SU-DHL-6 (cell line): Measurements from ENCODE around the gene ZNF831.

Experiments used
- H2AFZ ChIP-seq: fragments of 200-600 bp; sonication (generic); 2 replicates; pipeline ENCODE4 v1.6.1; 2014; ENCODE audit warnings: low read depth, mild to moderate bottlenecking, moderate library complexity, mixed read lengths, antibody characterized with exemption, low read length; ENCODE audit not compliant: severe bottlenecking
- H3F3A ChIP-seq: fragments of 200-600 bp; shearing (Covaris generic); 2 replicates; pipeline ENCODE4 v1.6.0; 2016; ENCODE audit warnings: antibody characterized with exemption, mild to moderate bottlenecking; ENCODE audit not compliant: insufficient read depth
- H3K27ac ChIP-seq: fragments of 200-600 bp; sonication (generic); 2 replicates; pipeline ENCODE4 v1.5.1; 2016; ENCODE audit warnings: low read depth, mild to moderate bottlenecking, low read length, moderate library complexity, mixed read lengths
- H3K27me3 ChIP-seq: fragments of 200-600 bp; sonication (generic), shearing (Covaris generic); 2 replicates; pipeline ENCODE4 v1.6.0; 2014; ENCODE audit warnings: mild to moderate bottlenecking, low read length
- H3K36me3 ChIP-seq: fragments of 200-600 bp; sonication (generic); 2 replicates; pipeline ENCODE4 v1.6.1; 2014; ENCODE audit warnings: mild to moderate bottlenecking, low read length, mixed read lengths
- H3K4me2 ChIP-seq: fragments of 300-600, 200-600 bp; shearing (Covaris generic), sonication (generic); 2 replicates; pipeline ENCODE4 v1.6.0; 2014; ENCODE audit warnings: low read length, low read depth, mild to moderate bottlenecking; ENCODE audit not compliant: poor library complexity, severe bottlenecking
- H3K4me3 ChIP-seq: fragments of 200-600 bp; sonication (generic); 2 replicates; pipeline ENCODE4 v1.5.1; 2014; ENCODE audit warnings: antibody characterized with exemption, low read length, mild to moderate bottlenecking, mixed read lengths; ENCODE audit not compliant: insufficient read depth, poor library complexity, severe bottlenecking
- H3K79me2 ChIP-seq: fragments of 200-600 bp; sonication (generic); 2 replicates; pipeline ENCODE4 v1.6.1; 2014; ENCODE audit warnings: mild to moderate bottlenecking, low read length, moderate library complexity; ENCODE audit not compliant: insufficient read depth
- H3K9ac ChIP-seq: fragments of 200-600 bp; sonication (generic); 2 replicates; pipeline ENCODE4 v1.7.0; 2014; ENCODE audit warnings: mild to moderate bottlenecking, low read length
- H3K9me2 ChIP-seq: fragments of 200-600 bp; sonication (generic); replicated peaks from 2 replicates; pipeline ENCODE4 v1.6.1; 2014; ENCODE audit warnings: low read length; ENCODE audit not compliant: insufficient read depth
- H3K9me3 ChIP-seq: fragments of 200-600 bp; sonication (generic); 2 replicates; pipeline ENCODE4 v1.6.1; 2014; ENCODE audit warnings: low read length, mixed read lengths; ENCODE audit not compliant: insufficient read depth
- H4K20me1 ChIP-seq: fragments of 200-600 bp; sonication (generic); 2 replicates; pipeline ENCODE4 v1.6.1; 2014; ENCODE audit warnings: low read depth, mild to moderate bottlenecking, antibody characterized with exemption, low read length, moderate library complexity, mixed read lengths
- EZH2phosphoT487 ChIP-seq: fragments of 200-600 bp; sonication (generic), shearing (Covaris generic); conservative IDR thresholded peaks from 2 replicates; pipeline ENCODE4 v1.6.1; 2018; ENCODE audit warnings: mild to moderate bottlenecking, antibody characterized with exemption, low read length, moderate library complexity, mixed read lengths
- TF ChIP-seq, protein P1 (sequence below): fragments of 200-600 bp; sonication (generic); IDR thresholded peaks from one replicate; pipeline ENCODE4 v1.5.1; 2017; ENCODE audit warnings: antibody characterized with exemption, mild to moderate bottlenecking, low read length, moderate library complexity; ENCODE audit not compliant: insufficient read depth, poor library complexity, severe bottlenecking

The ZNF831 gene

DNA sequence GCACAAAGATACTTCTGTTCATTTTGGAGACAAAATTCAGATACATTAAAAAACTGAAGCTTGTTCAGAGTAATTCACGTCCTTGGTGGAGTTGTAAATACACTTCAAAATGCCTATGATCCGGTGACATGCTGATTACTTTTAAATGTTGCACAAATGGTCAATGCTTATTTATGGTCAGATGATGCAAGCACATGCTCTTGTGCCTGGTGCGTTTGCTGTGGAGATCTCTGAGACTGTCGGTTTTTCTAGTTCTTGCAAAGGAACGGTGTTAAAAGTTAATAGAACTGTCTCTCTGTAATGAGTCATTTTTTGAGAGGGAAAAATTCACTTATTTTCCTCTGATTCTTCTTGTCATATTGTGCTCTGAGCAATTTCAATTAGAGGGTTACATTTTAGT, 91.6 kb downstream of the ZNF831 start:
- Histone ChIP-seq H3K27me3 (no peaks in the 10 kb centered on the region), H3K4me2 (no peak overlapping the region), H4K20me1 (no peaks in the 10 kb centered on the region), H3K36me3 (no peaks in the 10 kb centered on the region), H3K79me2 (no peaks in the 10 kb centered on the region), H3K9me2 (no peaks in the 10 kb centered on the region), H3K4me3 (no peak overlapping the region), H3K9me3 (no peaks in the 10 kb centered on the region), H3K9ac (no peak overlapping the region), H3F3A (no peaks in the 10 kb centered on the region), H2AFZ (no peak overlapping the region), H3K27ac (no peak overlapping the region)
- TF ChIP-seq, protein P1, sequence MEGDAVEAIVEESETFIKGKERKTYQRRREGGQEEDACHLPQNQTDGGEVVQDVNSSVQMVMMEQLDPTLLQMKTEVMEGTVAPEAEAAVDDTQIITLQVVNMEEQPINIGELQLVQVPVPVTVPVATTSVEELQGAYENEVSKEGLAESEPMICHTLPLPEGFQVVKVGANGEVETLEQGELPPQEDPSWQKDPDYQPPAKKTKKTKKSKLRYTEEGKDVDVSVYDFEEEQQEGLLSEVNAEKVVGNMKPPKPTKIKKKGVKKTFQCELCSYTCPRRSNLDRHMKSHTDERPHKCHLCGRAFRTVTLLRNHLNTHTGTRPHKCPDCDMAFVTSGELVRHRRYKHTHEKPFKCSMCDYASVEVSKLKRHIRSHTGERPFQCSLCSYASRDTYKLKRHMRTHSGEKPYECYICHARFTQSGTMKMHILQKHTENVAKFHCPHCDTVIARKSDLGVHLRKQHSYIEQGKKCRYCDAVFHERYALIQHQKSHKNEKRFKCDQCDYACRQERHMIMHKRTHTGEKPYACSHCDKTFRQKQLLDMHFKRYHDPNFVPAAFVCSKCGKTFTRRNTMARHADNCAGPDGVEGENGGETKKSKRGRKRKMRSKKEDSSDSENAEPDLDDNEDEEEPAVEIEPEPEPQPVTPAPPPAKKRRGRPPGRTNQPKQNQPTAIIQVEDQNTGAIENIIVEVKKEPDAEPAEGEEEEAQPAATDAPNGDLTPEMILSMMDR = no peak
- TF ChIP-seq EZH2phosphoT487 = no peak

DNA sequence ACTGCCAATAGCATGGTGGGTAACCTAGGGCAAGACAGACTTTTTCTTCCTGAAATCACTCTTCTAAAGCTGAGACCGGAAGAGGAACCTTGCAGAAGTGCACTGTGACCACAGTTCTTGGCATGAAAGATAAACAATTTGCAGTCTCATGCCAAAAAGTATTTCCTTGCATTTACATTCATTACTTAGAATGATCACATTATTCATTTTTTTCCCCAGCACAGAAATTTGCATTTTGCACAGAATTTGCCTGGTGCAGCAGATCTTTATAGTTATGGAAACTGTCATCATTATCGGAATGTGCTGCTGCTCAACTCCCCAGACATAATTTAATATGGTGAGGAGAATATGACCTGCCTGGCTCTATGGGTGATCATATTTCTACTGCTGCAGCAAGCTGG, 94.6 kb downstream of the ZNF831 start:
- H2AFZ ChIP-seq = no peak overlapping the region
- no peaks in the 10 kb centered on the region for H3F3A ChIP-seq
- no peak overlapping the region for H3K4me2 ChIP-seq
- H3K27me3 ChIP-seq = no peaks in the 10 kb centered on the region
- no peak overlapping the region for H3K27ac ChIP-seq
- no peaks in the 10 kb centered on the region for H3K9me2 ChIP-seq
- no peaks in the 10 kb centered on the region for H3K36me3 ChIP-seq
- no peaks in the 10 kb centered on the region for H3K79me2 ChIP-seq
- no peaks in the 10 kb centered on the region for H4K20me1 ChIP-seq
- no peak overlapping the region for H3K9ac ChIP-seq
- H3K9me3 ChIP-seq = no peaks in the 10 kb centered on the region
- no peak overlapping the region for H3K4me3 ChIP-seq
- no peak for TF ChIP-seq EZH2phosphoT487
- TF ChIP-seq, protein P1 = no peak

DNA sequence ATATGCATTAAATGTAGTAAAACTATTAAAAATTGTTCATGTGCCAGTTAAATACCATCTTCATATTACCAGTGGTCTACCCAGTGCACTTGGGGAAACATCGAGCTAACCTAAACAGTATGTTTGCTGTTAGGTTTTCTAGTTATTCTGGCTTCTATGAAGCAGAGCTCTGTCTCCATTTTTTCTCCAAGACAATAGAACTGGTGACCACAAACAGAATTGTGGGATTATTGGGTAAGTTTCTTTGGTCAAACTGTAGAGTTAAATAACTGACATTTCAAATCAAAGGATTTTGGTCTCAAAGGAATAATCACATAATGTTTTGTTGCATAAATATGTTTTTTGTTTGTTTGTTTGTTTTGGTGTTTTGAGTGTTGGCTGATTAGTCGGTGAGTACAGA, 96.3 kb downstream of the ZNF831 start:
- no peaks in the 10 kb centered on the region for H3K9me3 ChIP-seq
- no peak overlapping the region for H3K9ac ChIP-seq
- no peaks in the 10 kb centered on the region for H3F3A ChIP-seq
- no peak overlapping the region for H3K4me2 ChIP-seq
- no peak overlapping the region for H3K4me3 ChIP-seq
- no peak overlapping the region for H3K27ac ChIP-seq
- no peaks in the 10 kb centered on the region for H3K9me2 ChIP-seq
- no peak overlapping the region for H2AFZ ChIP-seq
- no peaks in the 10 kb centered on the region for H3K36me3 ChIP-seq
- H3K27me3 ChIP-seq = no peaks in the 10 kb centered on the region
- H4K20me1 ChIP-seq = no peaks in the 10 kb centered on the region
- TF ChIP-seq EZH2phosphoT487 = no peak
- TF ChIP-seq, protein P1 = no peak
- H3K79me2 ChIP-seq = no peaks in the 10 kb centered on the region
